A172 (cell line): Measurements from ENCODE around the gene AHRR. TPM values are rescaled to one million over a fixed set of nuclear protein-coding genes. Genes with fewer than 3 reads are reported as not detected.
"Not testable (repeated sequence)": the region's sequence is repeated elsewhere in the genome, so short reads cannot be mapped to it uniquely, and the experiment has no call there.

Experiments
- DNase-seq: peaks from one replicate; pipeline ENCODE4 v3.0.0-alpha.2; 2015; ENCODE audit warnings: low spot score
- total RNA-seq: library from RNA; depleted of rRNA; stranded (reverse); fragments of >200 nt; shearing (Covaris generic); gene quantifications from 2 replicates; pipeline ENCODE4 v1.2.3, GENCODE V29; 2014

AHRR gene
- total RNA-seq, 1 experiment from 2014 or later = 1.4 TPM

GRCh38 chr5:395156-395920, 73.8 kb downstream of the AHRR start:
- DNase-seq = peak; percentile 62

- DNase-seq = no peak
These were observed 74.5 kb downstream of the AHRR start for GRCh38 chr5:395921-396530.

- DNase-seq = no peak
These were observed 75.0 kb downstream of the AHRR start for GRCh38 chr5:396531-396961.

GRCh38 chr5:398141-398474, 76.6 kb downstream of the AHRR start:
- DNase-seq = not testable (repeated sequence)

- no peak for DNase-seq
These were observed 77.2 kb downstream of the AHRR start for GRCh38 chr5:398475-399295.

- no peak for DNase-seq
These were observed 78.1 kb downstream of the AHRR start for GRCh38 chr5:399296-400281.

- no peak for DNase-seq
These were observed 79.0 kb downstream of the AHRR start for GRCh38 chr5:400282-401145.

- no peak for DNase-seq
These were observed 79.9 kb downstream of the AHRR start for GRCh38 chr5:401146-402034.

- not testable (repeated sequence) for DNase-seq
These were observed 80.7 kb downstream of the AHRR start for GRCh38 chr5:402219-402614.

GRCh38 chr5:402615-403359, 81.3 kb downstream of the AHRR start:
- no peak for DNase-seq

- no peak for DNase-seq
These were observed 82.5 kb downstream of the AHRR start for GRCh38 chr5:403995-404394.

- no peak for DNase-seq
These were observed 83.2 kb downstream of the AHRR start for GRCh38 chr5:404666-405241.

- DNase-seq = no peak
These were observed 83.9 kb downstream of the AHRR start for GRCh38 chr5:405421-405820.

GRCh38 chr5:406041-406440, 84.5 kb downstream of the AHRR start:
- DNase-seq = no peak

GRCh38 chr5:407051-407450, 85.5 kb downstream of the AHRR start:
- no peak for DNase-seq

GRCh38 chr5:407801-408268, 86.3 kb downstream of the AHRR start:
- DNase-seq = no peak

GRCh38 chr5:410911-411517, 89.5 kb downstream of the AHRR start:
- DNase-seq = no peak

GRCh38 chr5:411728-412127, 90.2 kb downstream of the AHRR start:
- DNase-seq = no peak
